GM21786 (cell line): ENCODE measurements around the gene UXS1.

ENCODE experiments used
- ATAC-seq: cut with Tn5 transposase; IDR thresholded peaks from one replicate; pipeline ENCODE4 v1.9.1; 2021; ENCODE audit not compliant: unreplicated experiment

The UXS1 gene

GRCh38 chr2:106189764-106190468 is 4.2 kb downstream of the UXS1 start:
- no peak for ATAC-seq

DNA sequence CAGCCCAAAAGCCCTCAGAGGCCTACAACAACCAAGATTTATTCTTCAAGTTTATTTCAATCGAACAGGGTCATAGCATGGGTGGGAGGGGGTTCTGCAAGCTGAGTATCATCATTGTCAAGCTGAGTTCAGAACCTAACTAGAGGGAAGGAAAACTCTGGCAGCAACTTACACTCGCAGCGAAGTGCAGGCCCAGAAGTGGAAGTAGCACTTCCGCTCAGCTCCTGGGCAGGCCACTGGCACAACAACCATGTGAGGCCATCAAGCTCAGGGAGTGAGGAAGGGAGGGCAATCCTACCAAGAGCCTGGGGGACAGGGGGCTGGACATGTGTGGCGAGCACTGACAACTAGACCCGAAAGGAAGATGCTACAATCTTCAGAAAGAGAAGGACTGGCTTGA is 4.8 kb downstream of the UXS1 start:
- no peak for ATAC-seq

- no peak for ATAC-seq
Measured at GRCh38 chr2:106187273-106187891, 6.7 kb downstream of the UXS1 start.

GRCh38 chr2:106185475-106186184 is 8.5 kb downstream of the UXS1 start:
- ATAC-seq: no peak

- no peak for ATAC-seq
Measured at GRCh38 chr2:106184857-106185256, 9.2 kb downstream of the UXS1 start.

DNA sequence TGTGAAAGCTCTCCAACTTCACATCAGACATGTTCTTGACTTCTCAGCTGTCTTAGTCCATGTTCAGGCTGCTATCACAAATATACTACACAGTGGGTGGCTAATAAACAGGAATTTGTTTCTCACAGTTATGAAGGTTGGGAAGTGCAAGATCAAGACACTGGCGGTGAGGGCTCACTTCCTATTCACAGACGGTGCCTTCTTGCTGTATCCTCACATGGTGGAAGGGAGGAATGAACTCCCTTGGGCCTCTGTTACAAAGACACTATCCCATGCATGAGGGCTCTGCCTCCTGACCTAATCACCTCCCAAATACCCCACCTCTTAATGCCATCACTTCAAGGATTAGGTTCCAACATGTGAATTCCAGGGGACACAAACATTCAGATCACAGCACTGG is 9.7 kb downstream of the UXS1 start:
- ATAC-seq: no peak

- ATAC-seq: no peak
Measured at GRCh38 chr2:106183101-106183696, 10.9 kb downstream of the UXS1 start.

DNA sequence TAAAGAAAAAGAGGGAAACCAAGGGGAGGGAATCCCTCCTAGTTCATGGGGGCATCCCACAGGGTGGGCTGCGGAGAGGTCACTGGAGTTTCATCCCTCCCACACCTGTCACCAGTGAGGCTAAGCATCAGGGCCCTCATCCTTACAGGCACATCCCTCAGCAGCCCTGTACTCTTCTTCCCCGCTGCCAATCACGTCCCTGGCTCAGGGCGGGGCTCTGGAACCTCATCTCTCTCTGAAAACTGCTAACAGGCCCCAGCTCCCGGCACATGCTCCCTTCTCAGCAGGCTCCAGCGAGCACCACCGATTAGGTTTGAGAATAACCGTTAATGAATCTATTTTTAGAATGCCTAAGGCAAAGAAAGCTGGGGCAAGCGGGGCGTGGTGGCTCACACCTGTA is 13.0 kb downstream of the UXS1 start:
- no peak for ATAC-seq

- ATAC-seq: no peak
Measured at GRCh38 chr2:106180602-106181001, 13.5 kb downstream of the UXS1 start.

- no peak for ATAC-seq
Measured at GRCh38 chr2:106178716-106179115, 15.4 kb downstream of the UXS1 start.

GRCh38 chr2:106177581-106177980 is 16.5 kb downstream of the UXS1 start:
- no peak for ATAC-seq

- ATAC-seq: no peak
Measured at GRCh38 chr2:106176446-106177099, 17.5 kb downstream of the UXS1 start.

DNA sequence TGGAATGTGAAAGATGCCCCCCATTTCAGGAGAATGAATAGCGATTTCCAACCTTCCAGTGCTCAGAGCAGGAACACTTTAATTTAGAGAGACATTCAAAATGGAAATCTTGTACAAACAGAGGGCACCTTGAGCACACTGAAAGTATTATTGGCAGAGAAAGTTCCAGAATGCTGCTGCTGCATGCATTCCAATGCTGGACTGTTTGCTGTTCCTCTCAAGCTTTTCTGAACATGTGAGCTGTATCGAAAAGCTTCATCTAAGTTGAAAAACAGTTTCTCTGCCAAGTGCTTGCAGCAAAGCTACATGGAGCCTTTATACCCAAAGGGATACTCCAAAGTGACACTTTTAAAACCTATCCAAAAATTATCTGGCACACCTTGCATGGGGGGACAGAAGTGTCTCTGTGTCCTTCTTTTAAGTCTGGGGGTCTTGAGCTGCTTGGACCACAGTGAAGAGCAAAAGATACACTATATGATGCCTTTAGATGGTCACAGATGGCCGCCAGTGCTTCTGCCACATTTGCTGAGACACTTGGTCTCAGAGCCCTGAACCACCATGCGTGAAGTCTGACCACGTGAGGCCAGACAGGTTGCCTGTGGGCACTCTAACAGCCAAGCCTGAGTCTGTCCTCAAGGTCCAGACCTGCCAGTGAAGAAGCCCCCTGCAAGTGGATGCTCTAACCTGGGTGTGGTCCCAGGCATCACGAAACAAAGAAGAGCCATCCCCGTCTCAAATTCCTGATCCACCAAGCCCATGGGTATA is 18.8 kb downstream of the UXS1 start:
- ATAC-seq: no peak

GRCh38 chr2:106174056-106174455 is 20.0 kb downstream of the UXS1 start:
- ATAC-seq: no peak

- no peak for ATAC-seq
Measured at GRCh38 chr2:106172649-106173048, 21.5 kb downstream of the UXS1 start.

GRCh38 chr2:106168657-106169056 is 25.4 kb downstream of the UXS1 start:
- no peak for ATAC-seq

- ATAC-seq: no peak
Measured at GRCh38 chr2:106167067-106167466, 27.0 kb downstream of the UXS1 start.

DNA sequence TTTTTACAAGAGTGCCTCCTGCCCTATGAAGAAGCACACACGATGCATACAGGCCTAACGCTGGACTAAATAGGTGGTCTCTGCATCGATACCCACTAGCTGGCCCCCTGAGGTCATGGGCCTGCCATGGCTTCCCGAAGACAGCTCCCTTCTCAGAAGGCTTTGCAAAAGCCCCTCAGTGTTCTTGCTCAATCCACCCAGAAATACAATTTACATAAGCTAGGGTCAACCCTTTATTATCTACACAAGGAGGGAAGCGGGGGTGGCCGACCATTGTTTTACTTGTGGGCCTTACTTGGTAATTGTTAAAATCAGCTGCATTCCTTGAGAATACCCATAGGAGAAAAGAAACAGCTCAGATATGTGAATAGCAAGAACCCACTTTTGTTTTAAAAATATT is 28.5 kb downstream of the UXS1 start:
- ATAC-seq: no peak

GRCh38 chr2:106165029-106165428 is 29.1 kb downstream of the UXS1 start:
- ATAC-seq: no peak

- ATAC-seq: no peak
Measured at GRCh38 chr2:106163948-106164545, 30.1 kb downstream of the UXS1 start.
